Naive B cell (primary cell): ENCODE data around the gene ZNF782. TPM values are rescaled to one million over a fixed set of nuclear protein-coding genes. Genes with fewer than 3 reads are reported as not detected.
"Not testable (repeated sequence)": the region's sequence is repeated elsewhere in the genome, so short reads cannot be mapped to it uniquely, and the experiment has no call there.

Source experiments
- ATAC-seq, 2 donors: fragments of 150-1000 bp; cut with Tn5 transposase; 2 replicates each; pipeline ENCODE4 v1.10.0; 2021; ENCODE audit warnings: low read depth in 2 of 2, mild to moderate bottlenecking in 2 of 2, moderate library complexity in 2 of 2
- DNase-seq: peaks from one replicate; pipeline ENCODE4 v3.0.0; 2022
- H3K27ac Mint-ChIP-seq, 6 donors: one replicate each; pipeline ENCODE4 v1.8.0; 2020 to 2022; ENCODE audit warnings: mild to moderate bottlenecking in 6 of 6, mixed read lengths in 6 of 6, moderate library complexity in 5 of 6, inconsistent platforms in 2 of 6
- H3K27me3 Mint-ChIP-seq, 3 donors: one replicate each; pipeline ENCODE4 v1.8.0; 2021 to 2022; ENCODE audit warnings: mixed read lengths in 3 of 3, mild to moderate bottlenecking in 1 of 3
- H3K36me3 Mint-ChIP-seq, 2 donors: one replicate each; pipeline ENCODE4 v1.8.0; 2020 to 2022; ENCODE audit warnings: mixed read lengths in 2 of 2, inconsistent platforms in 1 of 2, mild to moderate bottlenecking in 1 of 2
- H3K4me1 Mint-ChIP-seq, 3 donors: one replicate each; pipeline ENCODE4 v1.8.0; 2020 to 2022; ENCODE audit warnings: mixed read lengths in 3 of 3, inconsistent platforms in 1 of 3, mild to moderate bottlenecking in 1 of 3, moderate library complexity in 1 of 3
- H3K4me3 Mint-ChIP-seq, 8 donors: one replicate each; pipeline ENCODE4 v1.8.0; 2020 to 2022; ENCODE audit warnings: mild to moderate bottlenecking in 8 of 8, mixed read lengths in 8 of 8, moderate library complexity in 8 of 8, inconsistent platforms in 2 of 8
- H3K9me3 Mint-ChIP-seq, 7 donors: one replicate each; pipeline ENCODE4 v1.8.0; 2020 to 2022; ENCODE audit warnings: mixed read lengths in 7 of 7, mild to moderate bottlenecking in 5 of 7, inconsistent platforms in 2 of 7, moderate library complexity in 1 of 7
- polyA plus RNA-seq, 6 donors: library from polyadenylated mRNA; unstranded; fragments of 300-500 nt; fragmentation: Illumina TruSeq; gene quantifications; one replicate each; pipeline ENCODE4 v1.2.3, GENCODE V29; 2021; ENCODE audit warnings: low read depth in 6 of 6

The ZNF782 gene
- 1 to 10 TPM in 5 of 6 donors, under 1 TPM in 1; 0.26 to 5.1 (median 2.8) TPM for polyA plus RNA-seq

DNA sequence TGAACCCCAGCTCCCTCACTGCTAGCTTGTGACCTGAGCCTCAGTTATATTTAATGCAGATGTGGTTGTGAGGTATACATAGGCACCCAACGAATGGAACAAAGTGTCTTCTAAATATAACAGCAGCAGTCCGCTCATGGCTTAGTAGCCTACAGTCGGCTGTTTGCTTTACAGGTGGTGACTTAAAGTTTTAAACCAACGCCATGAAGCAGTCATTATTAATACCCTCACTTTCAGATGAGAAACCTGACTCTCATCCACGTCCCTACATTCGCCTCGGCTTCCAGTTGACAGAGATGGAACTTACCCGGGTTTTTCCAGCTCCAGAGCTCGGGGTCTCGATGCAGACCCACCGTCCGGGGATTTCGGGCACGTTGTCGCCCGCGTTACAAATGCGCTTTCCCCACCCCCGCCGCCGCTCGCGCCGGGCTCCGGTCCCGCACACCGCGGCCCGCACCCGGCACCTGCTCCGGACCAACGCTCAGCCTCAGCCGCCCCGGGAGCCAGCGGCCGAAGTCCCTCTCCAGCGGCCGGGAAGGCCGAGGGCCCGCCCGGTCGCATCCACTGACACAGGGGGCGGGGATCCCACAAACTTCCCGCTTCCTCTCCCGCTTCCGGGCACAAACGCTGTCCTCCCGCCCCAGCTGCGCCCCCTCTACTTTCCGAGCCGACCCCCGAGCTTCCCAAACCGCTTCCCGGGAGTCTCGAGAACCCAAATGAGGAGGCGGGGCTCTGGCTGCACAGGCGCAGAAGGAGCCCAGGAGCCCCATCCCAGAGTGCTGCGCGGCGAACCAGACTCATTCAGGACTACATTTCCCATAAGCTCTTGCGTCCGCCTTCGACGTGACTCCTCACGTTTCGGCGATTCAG, at the start of gene ZNF782:
ZNF782 (minus strand) TSS at position 734 of the 870 bp plus-strand sequence. CDS start 2,553 bp downstream, outside the sequence.
- H3K9me3 Mint-ChIP-seq: no peaks in the 10 kb centered on the region
- H3K4me3 Mint-ChIP-seq: peak within 1 kb of the TSS; percentile 91 to 100 (median 100)
- H3K36me3 Mint-ChIP-seq: peaks cover 0 to 7% of the 10 kb centered on the region in 2 donors
- peaks cover 0 to 7% (median 6%) of the 10 kb centered on the region in 3 donors for H3K27me3 Mint-ChIP-seq
- peak; percentile 87 to 89 for ATAC-seq
- H3K4me1 Mint-ChIP-seq: peaks cover 27 to 40% (median 37%) of the 10 kb centered on the region in 3 donors
- DNase-seq: peak; percentile 81
- H3K27ac Mint-ChIP-seq: peak within 1 kb of the TSS; percentile 98 to 100 (median 98)

DNA sequence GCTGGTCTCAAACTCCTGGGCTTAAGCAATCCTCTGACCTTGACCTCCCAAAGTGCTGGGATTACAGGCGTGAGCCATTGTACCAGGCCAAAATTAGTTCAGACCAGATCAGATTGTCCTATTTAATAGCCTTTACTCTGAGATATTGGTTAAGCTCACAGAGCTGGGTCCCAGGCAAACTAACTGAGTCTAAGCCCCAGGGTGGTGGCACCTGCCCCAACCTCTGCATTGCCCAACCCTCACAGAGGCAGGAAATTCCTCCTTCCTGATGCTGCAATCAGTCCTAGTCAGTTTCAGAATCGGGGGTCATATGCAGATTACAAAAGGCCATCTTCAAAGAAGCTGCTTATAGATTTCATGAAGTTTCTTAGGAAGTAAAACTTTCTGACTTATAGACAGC, 45.7 kb upstream of the ZNF782 start:
- ATAC-seq, H3K27me3 Mint-ChIP-seq, H3K4me3 Mint-ChIP-seq, H3K9me3 Mint-ChIP-seq, H3K27ac Mint-ChIP-seq, H3K4me1 Mint-ChIP-seq, H3K36me3 Mint-ChIP-seq, DNase-seq: not testable (repeated sequence)

DNA sequence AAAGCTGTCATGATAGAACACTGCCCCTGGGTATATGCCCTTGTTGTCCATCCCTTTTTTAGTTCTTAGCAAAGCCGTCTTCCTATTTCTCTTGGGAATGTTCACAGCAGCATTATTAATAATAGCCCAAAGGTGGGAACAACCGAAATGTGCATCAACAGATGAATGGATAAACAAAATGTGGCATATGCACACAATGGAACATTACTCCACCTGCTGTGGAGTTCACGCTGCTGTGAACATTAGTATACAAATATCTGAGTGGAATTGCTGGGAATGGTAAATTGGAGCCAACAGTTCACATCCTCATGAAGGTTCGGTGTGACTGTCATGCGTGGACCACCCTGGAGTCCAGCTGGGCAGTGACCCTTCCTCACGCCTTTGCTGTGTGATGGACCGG, 37.8 kb upstream of the ZNF782 start:
- H3K27me3 Mint-ChIP-seq: no peaks in the 10 kb centered on the region
- no peak for DNase-seq
- no peak overlapping the region for H3K27ac Mint-ChIP-seq
- H3K4me1 Mint-ChIP-seq: peaks cover 0 to 3% (median 0%) of the 10 kb centered on the region in 3 donors
- peaks cover 9 to 14% of the 10 kb centered on the region in 2 donors for H3K36me3 Mint-ChIP-seq
- ATAC-seq: no peak
- peaks cover 0 to 8% (median 2%) of the 10 kb centered on the region in 7 donors for H3K9me3 Mint-ChIP-seq
- no peak overlapping the region for H3K4me3 Mint-ChIP-seq

DNA sequence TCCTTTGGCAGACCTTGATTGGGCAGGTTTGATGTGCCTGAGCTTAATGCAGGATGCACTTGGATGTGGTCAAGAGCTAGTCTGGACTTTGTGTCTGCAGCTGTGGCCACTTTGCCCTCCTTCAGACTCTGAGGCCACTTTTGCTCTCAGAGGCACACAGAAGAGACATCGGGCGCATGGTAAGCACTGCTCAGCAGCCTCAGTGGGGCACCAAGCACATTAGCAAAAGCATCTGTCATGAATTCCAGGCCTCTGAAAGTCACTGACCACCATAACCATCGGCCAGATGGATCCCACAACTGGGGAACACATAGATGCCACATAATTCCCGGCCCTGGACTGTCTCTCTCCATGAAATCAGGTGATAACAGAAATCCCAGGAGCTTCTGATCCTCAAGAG, 34.3 kb upstream of the ZNF782 start:
- Mint-ChIP-seq H3K4me3 (no peak overlapping the region), H3K36me3 (peaks cover 0 to 8% of the 10 kb centered on the region in 2 donors), H3K27ac (no peak overlapping the region), H3K27me3 (no peaks in the 10 kb centered on the region), H3K9me3 (peaks cover 0 to 10% (median 4%) of the 10 kb centered on the region in 7 donors), H3K4me1 (peaks cover 2 to 8% (median 7%) of the 10 kb centered on the region in 3 donors)
- ATAC-seq (no peak), DNase-seq (no peak)

DNA sequence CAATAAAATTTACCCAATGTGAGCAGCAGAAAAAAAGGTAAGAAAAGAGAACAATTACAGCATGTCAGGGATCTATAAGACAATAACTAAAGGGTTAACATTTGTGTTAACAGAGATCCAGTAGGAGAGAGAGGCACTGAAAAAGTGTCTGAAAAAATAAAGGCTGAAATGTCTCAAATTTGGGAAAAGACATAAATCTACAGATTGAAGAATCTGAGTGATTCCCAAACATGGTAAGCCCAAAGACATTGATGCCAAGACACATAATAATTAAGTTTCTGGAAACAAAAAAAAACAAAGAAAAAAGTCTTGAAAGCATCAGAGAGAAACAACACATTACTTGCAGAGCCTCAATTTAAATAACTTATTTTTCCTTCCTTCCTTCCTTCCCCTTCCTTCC, 31.1 kb upstream of the ZNF782 start:
- H3K36me3 Mint-ChIP-seq: peaks cover 7 to 8% of the 10 kb centered on the region in 2 donors
- H3K9me3 Mint-ChIP-seq: peaks cover 0 to 10% (median 4%) of the 10 kb centered on the region in 7 donors
- H3K4me1 Mint-ChIP-seq: peaks cover 2 to 8% (median 7%) of the 10 kb centered on the region in 3 donors
- H3K4me3 Mint-ChIP-seq: no peak overlapping the region
- no peak for DNase-seq
- no peak overlapping the region for H3K27ac Mint-ChIP-seq
- no peaks in the 10 kb centered on the region for H3K27me3 Mint-ChIP-seq
- ATAC-seq: no peak

DNA sequence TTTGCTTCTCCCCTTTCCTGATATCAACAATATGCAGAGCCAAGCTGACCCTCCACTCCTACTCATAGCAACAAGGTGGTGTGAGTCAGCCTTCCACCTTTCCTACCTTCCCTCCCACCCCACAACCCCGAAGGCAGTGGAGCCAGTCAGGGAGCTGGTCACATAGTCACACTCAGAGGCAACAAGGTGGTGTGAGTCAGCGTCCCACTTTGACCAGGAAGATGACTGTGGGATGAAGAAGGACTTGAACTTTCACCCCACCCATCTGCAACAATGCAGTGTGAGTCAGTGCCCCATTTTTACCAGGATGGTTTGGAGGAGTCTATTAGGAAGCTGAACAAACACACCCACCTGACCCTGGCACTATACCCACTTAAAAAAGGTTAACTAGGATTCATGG, 30.1 kb upstream of the ZNF782 start:
- ATAC-seq: no peak
- H3K4me1 Mint-ChIP-seq: peaks cover 2 to 8% (median 7%) of the 10 kb centered on the region in 3 donors

DNA sequence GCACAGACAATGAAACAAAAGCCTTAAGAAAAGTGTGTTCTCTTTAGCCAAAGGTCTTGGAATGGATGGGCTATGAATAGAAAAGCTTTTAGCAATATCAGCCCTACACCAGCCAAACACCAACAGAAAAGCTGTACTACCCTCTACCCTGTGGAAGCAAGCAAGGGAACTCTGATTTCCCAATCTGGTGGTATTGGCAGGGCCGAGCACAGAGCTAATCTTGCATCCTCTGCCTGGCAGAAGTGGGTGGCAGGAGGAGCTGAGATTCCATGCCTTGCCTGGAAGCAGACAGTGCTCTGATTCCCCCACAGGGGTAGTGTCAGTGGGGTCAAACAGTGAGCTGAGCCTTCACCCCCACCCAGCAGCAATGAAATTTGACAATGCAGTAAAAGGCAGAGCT, 29.6 kb upstream of the ZNF782 start:
- peaks cover 7 to 8% of the 10 kb centered on the region in 2 donors for H3K36me3 Mint-ChIP-seq
- H3K27me3 Mint-ChIP-seq: peaks cover 0 to 8% (median 5%) of the 10 kb centered on the region in 3 donors
- no peak overlapping the region for H3K4me3 Mint-ChIP-seq
- H3K4me1 Mint-ChIP-seq: peaks cover 2 to 8% (median 7%) of the 10 kb centered on the region in 3 donors
- DNase-seq (no peak), ATAC-seq (no peak)
- H3K27ac Mint-ChIP-seq: no peak overlapping the region
- H3K9me3 Mint-ChIP-seq: peaks cover 0 to 10% (median 4%) of the 10 kb centered on the region in 7 donors

More for the DNA sequence above, 30.1 kb upstream of the ZNF782 start:
- Mint-ChIP-seq H3K4me3 (no peak overlapping the region), H3K27ac (no peak overlapping the region), H3K27me3 (peaks cover 0 to 4% (median 4%) of the 10 kb centered on the region in 3 donors), H3K36me3 (peaks cover 7 to 8% of the 10 kb centered on the region in 2 donors), H3K9me3 (peaks cover 0 to 10% (median 4%) of the 10 kb centered on the region in 7 donors)
- DNase-seq: no peak

DNA sequence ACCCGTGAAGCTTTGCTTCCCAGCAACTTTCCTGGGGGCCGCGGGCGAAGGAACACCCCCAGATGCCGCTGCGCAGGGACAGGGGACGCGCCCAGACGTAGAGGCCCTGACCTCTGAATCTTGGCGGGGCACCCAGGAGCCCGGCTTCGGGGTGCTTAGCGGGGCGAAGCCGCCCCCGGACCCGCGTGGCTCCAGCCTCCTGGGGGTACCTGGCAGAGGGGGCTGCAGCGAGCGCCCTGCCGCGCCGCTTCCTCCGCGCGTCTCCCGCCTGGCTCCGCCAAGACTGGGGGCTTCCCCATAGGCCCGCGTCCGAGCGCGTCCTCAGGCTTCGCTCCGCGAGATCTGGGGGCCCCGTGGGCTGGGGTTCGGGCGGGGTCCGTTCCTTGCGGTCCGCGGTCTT, 23.0 kb upstream of the ZNF782 start:
- peaks cover 36 to 56% (median 42%) of the 10 kb centered on the region in 3 donors for H3K27me3 Mint-ChIP-seq
- no peaks in the 10 kb centered on the region for H3K36me3 Mint-ChIP-seq
- H3K9me3 Mint-ChIP-seq: peaks cover 0 to 6% (median 2%) of the 10 kb centered on the region in 7 donors
- H3K27ac Mint-ChIP-seq: no peak overlapping the region
- peaks cover 15 to 22% (median 17%) of the 10 kb centered on the region in 3 donors for H3K4me1 Mint-ChIP-seq
- DNase-seq (no peak), ATAC-seq (peak in 1 of 2 donors; percentile 20)
- peak overlapping the region in 4 of 8 donors; percentile 30 to 86 (median 62) for H3K4me3 Mint-ChIP-seq

DNA sequence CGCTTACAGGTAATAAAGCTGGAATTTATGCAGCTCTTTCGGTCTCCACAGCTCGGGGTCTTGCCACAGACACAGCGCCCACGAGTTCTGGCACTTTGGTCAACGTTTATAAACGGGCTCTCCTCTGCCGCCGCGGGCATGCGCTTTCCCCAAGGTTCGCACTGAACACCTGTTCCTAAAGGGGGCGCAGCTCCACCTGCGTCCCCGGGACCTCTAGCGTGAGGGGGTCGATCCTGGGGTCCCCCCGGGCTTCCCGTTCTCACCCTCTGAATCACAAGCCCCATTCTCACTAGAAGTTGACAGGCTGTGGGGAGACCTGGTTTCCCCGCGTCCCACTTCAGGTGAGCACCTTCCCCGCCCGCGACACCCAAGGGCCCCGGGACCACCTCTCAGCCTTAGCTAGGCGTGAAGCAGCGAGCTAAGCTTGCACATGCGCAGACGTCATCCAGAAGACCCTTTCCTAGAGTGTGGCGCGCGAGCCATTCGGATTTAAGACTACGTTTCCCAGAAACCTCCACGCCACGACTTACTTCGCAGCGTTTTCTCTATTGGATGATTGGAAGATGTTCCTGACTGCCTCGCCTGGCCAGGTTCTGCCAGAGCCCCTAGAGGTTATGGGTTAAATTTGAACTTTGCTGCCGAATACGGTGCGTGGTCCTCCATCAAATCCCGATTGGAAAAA, 21.3 kb upstream of the ZNF782 start:
- peak; percentile 18 for DNase-seq
- Mint-ChIP-seq H3K27me3 (peaks cover 36 to 56% (median 42%) of the 10 kb centered on the region in 3 donors), H3K4me1 (peaks cover 15 to 22% (median 17%) of the 10 kb centered on the region in 3 donors), H3K4me3 (peak overlapping the region; percentile 83 to 91 (median 86)), H3K36me3 (no peaks in the 10 kb centered on the region), H3K9me3 (peaks cover 0 to 6% (median 2%) of the 10 kb centered on the region in 7 donors), H3K27ac (peak overlapping the region in 2 of 6 donors; percentile 8 to 17)
- ATAC-seq: peak; percentile 55 to 60

DNA sequence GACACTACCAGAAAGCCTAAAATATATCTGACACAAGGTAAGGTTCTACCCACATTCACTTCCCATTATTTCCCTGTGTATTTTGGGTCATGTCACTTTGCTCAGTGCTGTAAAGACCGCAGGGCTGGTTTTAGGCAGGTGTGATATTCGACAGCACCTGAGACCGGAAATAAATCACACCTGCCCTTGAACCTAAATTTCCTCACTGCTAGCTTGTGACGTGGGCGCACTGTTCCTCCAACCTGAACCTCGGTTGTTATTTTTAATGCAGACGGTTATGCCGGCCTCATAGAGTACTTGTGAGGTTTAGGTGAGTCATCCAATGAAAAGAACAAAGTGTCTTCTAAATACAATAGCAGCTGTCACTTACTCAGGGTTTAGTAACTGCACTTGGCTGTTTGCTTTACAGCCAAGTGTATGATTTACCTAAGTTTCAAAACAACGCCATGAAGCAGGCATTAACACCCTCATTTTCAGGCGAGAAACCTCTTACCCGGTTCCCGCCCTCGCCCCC, 20.7 kb upstream of the ZNF782 start:
- peak overlapping the region; percentile 83 to 91 (median 86) for H3K4me3 Mint-ChIP-seq
- H3K27ac Mint-ChIP-seq: no peak overlapping the region
- peak; percentile 32 to 59 for ATAC-seq
- no peaks in the 10 kb centered on the region for H3K36me3 Mint-ChIP-seq
- peaks cover 0 to 6% (median 2%) of the 10 kb centered on the region in 7 donors for H3K9me3 Mint-ChIP-seq
- no peak for DNase-seq
- H3K4me1 Mint-ChIP-seq: peaks cover 15 to 22% (median 17%) of the 10 kb centered on the region in 3 donors
- H3K27me3 Mint-ChIP-seq: peaks cover 36 to 56% (median 42%) of the 10 kb centered on the region in 3 donors

DNA sequence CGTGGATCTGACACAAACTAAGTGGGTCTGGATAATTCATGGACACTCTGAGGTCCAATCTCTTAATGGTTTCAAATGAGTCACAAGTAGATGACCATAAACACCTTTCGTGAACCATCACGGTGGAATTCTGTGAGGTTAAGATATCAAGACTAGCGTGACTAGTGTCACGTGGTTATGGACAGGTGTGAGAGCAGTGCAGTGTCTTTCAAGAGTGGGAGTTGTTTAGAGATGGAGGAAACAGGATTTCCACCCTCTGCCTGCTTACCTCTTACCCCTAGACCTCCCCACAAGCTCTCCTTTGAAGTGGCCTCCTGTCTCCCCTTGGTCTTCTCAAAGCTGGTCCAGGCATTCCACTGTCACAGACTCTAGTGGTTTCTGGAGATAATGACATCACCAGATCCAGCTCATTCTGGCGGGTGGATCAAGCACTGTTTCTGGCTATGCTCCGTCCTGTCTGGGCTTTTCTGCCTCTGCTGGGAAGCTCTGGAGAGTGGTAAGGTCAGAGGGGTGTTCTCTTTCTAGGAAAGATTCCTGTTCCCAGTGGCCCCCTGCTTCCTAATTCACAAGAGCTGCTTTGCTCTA, 20.0 kb upstream of the ZNF782 start:
- Mint-ChIP-seq H3K36me3 (no peaks in the 10 kb centered on the region), H3K9me3 (peaks cover 0 to 6% (median 0%) of the 10 kb centered on the region in 7 donors), H3K4me1 (peaks cover 15 to 22% (median 17%) of the 10 kb centered on the region in 3 donors), H3K27ac (no peak overlapping the region), H3K27me3 (peaks cover 34 to 50% (median 42%) of the 10 kb centered on the region in 3 donors), H3K4me3 (peak overlapping the region in 2 of 8 donors; percentile 23 to 91)
- no peak for DNase-seq
- ATAC-seq: no peak

DNA sequence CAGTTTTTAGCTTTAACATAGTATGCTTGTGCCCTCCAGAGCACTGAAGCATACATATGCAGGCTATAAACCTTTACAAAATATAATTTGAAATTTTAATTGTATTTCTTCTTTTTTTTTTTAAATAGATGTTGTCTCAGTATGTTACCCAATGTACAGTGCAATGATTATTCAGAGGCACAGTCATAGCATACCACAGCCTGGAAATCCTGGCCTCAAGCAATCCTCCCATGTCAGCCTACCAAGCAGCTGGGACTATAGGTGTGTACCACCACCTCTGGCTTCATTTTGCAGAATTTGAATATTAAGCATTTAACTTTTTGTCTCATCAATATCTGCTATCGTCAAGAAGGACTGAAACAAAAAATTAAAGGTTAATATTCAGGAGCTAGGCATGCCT, 16.9 kb upstream of the ZNF782 start:
- no peak for ATAC-seq
- Mint-ChIP-seq H3K4me3 (no peak overlapping the region), H3K9me3 (peaks cover 0 to 4% (median 0%) of the 10 kb centered on the region in 7 donors), H3K36me3 (peaks cover 0 to 4% of the 10 kb centered on the region in 2 donors), H3K4me1 (peaks cover 12 to 15% (median 13%) of the 10 kb centered on the region in 3 donors), H3K27me3 (peaks cover 28 to 35% (median 33%) of the 10 kb centered on the region in 3 donors), H3K27ac (no peak overlapping the region)
- DNase-seq: no peak
